Measurements from ENCODE around the gene NPTX2.

DNA sequence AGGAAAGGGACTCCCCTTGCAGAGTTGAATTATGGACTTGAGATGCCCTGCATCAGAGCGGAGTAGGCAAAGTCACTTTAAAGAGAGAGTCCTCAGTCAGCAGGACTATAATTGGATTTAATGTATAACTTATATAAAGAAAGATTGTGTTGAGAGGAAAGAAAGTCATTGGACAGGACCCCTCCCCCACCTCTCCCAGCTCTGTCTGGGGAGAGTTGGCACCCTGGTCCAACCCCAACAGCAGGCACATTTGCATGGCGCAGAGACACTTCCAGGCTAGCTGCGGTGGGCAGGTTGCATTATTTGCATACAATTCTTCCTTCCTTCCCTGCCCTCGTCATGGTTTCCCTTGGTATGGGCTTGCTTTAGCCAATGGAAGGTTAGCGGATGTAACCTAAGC lies 46.1 kb upstream of the NPTX2 start:
- no peak for TF ChIP-seq OSR1 (CRISPR knock-in tag; IDR thresholded peaks at IDR 0.05)
- TF ChIP-seq CSDC2 (CRISPR knock-in tag; IDR thresholded peaks at IDR 0.05), result no peak
- no peak for TF ChIP-seq TCF4 (CRISPR knock-in tag; IDR thresholded peaks at IDR 0.05; ENCODE audit: borderline replicate concordance)
- TF ChIP-seq ARNTL (CRISPR knock-in tag; IDR thresholded peaks at IDR 0.05; ENCODE audit: borderline replicate concordance, low read depth), result no peak
- no peak for TF ChIP-seq ESRRG (CRISPR knock-in tag; IDR thresholded peaks at IDR 0.05)
- no peak for TF ChIP-seq GLIS3 (CRISPR knock-in tag; IDR thresholded peaks at IDR 0.05)
- TF ChIP-seq, protein P1, sequence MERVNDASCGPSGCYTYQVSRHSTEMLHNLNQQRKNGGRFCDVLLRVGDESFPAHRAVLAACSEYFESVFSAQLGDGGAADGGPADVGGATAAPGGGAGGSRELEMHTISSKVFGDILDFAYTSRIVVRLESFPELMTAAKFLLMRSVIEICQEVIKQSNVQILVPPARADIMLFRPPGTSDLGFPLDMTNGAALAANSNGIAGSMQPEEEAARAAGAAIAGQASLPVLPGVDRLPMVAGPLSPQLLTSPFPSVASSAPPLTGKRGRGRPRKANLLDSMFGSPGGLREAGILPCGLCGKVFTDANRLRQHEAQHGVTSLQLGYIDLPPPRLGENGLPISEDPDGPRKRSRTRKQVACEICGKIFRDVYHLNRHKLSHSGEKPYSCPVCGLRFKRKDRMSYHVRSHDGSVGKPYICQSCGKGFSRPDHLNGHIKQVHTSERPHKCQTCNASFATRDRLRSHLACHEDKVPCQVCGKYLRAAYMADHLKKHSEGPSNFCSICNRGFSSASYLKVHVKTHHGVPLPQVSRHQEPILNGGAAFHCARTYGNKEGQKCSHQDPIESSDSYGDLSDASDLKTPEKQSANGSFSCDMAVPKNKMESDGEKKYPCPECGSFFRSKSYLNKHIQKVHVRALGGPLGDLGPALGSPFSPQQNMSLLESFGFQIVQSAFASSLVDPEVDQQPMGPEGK (CRISPR knock-in tag; IDR thresholded peaks at IDR 0.05; ENCODE audit: borderline replicate concordance), result no peak
- TF ChIP-seq, protein P2, sequence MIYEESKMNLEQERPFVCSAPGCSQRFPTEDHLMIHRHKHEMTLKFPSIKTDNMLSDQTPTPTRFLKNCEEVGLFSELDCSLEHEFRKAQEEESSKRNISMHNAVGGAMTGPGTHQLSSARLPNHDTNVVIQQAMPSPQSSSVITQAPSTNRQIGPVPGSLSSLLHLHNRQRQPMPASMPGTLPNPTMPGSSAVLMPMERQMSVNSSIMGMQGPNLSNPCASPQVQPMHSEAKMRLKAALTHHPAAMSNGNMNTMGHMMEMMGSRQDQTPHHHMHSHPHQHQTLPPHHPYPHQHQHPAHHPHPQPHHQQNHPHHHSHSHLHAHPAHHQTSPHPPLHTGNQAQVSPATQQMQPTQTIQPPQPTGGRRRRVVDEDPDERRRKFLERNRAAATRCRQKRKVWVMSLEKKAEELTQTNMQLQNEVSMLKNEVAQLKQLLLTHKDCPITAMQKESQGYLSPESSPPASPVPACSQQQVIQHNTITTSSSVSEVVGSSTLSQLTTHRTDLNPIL (CRISPR knock-in tag; IDR thresholded peaks at IDR 0.05; ENCODE audit: low read depth), result no peak
- TF ChIP-seq RARB (CRISPR knock-in tag; IDR thresholded peaks at IDR 0.05), result no peak
- TF ChIP-seq TOX (CRISPR knock-in tag; IDR thresholded peaks at IDR 0.05; ENCODE audit: borderline replicate concordance), result no peak
- no peak for TF ChIP-seq ZNF565 (CRISPR knock-in tag; conservative IDR thresholded peaks at IDR 0.05; ENCODE audit: low read depth)
- no peak for TF ChIP-seq ZFP30 (CRISPR knock-in tag; IDR thresholded peaks at IDR 0.05)
- TF ChIP-seq SNAI2 (CRISPR knock-in tag; IDR thresholded peaks at IDR 0.05), result no peak
- TF ChIP-seq, protein P3, sequence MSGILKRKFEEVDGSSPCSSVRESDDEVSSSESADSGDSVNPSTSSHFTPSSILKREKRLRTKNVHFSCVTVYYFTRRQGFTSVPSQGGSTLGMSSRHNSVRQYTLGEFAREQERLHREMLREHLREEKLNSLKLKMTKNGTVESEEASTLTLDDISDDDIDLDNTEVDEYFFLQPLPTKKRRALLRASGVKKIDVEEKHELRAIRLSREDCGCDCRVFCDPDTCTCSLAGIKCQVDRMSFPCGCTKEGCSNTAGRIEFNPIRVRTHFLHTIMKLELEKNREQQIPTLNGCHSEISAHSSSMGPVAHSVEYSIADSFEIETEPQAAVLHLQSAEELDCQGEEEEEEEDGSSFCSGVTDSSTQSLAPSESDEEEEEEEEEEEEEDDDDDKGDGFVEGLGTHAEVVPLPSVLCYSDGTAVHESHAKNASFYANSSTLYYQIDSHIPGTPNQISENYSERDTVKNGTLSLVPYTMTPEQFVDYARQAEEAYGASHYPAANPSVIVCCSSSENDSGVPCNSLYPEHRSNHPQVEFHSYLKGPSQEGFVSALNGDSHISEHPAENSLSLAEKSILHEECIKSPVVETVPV (CRISPR knock-in tag; IDR thresholded peaks at IDR 0.05), result no peak

All from SK-N-SH treated with all-trans-retinoic acid at 6 μM for 48 hours (cell line).